HepG2 (cell line): ENCODE data around the gene CCDC106. TPM values are rescaled to one million over a fixed set of nuclear protein-coding genes. Genes with fewer than 3 reads are reported as not detected.

Experiments
- ARID5B ChIP-seq: IDR thresholded peaks from 2 replicates; pipeline ENCODE4 v1.4.0; 2020; ENCODE audit warnings: mild to moderate bottlenecking, missing genetic modification reagents
- CERS6 ChIP-seq: sonication (generic); formaldehyde crosslinking; IDR thresholded peaks from 2 replicates; pipeline ENCODE4 v1.5.0; 2020; ENCODE audit warnings: missing genetic modification reagents
- NAIF1 ChIP-seq: sonication (generic); formaldehyde crosslinking; IDR thresholded peaks from 2 replicates; pipeline ENCODE4 v1.5.0; 2020; ENCODE audit warnings: mild to moderate bottlenecking, missing genetic modification reagents, borderline replicate concordance
- PITX1 ChIP-seq: sonication (generic); formaldehyde crosslinking; IDR thresholded peaks from 2 replicates; pipeline ENCODE4 v1.5.1; 2020; ENCODE audit warnings: mild to moderate bottlenecking, missing genetic modification reagents
- ZBTB7A ChIP-seq: sonication (generic); formaldehyde crosslinking; IDR thresholded peaks from 2 replicates; pipeline ENCODE4 v1.8.0; 2022; ENCODE audit warnings: mild to moderate bottlenecking, missing genetic modification reagents
- ZFP62 ChIP-seq: sonication (generic); formaldehyde crosslinking; IDR thresholded peaks from 2 replicates; pipeline ENCODE4 v1.4.0; 2020; ENCODE audit warnings: missing genetic modification reagents
- ZNF232 ChIP-seq: sonication (generic); formaldehyde crosslinking; IDR thresholded peaks from 2 replicates; pipeline ENCODE4 v1.4.0; 2020; ENCODE audit warnings: missing genetic modification reagents, borderline replicate concordance
- ZNF407 ChIP-seq: sonication (generic); formaldehyde crosslinking; IDR thresholded peaks from one replicate; pipeline ENCODE4 v1.5.1; 2020; ENCODE audit warnings: mild to moderate bottlenecking, missing genetic modification reagents; ENCODE audit errors: not compliant biosample characterization
- ZNF577 ChIP-seq: sonication (generic); formaldehyde crosslinking; IDR thresholded peaks from 2 replicates; pipeline ENCODE4 v1.4.0; 2020; ENCODE audit warnings: mild to moderate bottlenecking, low read depth, missing genetic modification reagents, borderline replicate concordance
- polyA plus RNA-seq, 8 experiments: library from polyadenylated mRNA; depleted of rRNA in 3 of 8; stranded (reverse) in 7 of 8; unstranded in 1 of 8; fragments of >200 nt; fragmentation: Illumina TruSeq in 4 of 8; extraction: Trizol in 4 of 8; gene quantifications; 2 replicates each; pipeline versions ENCODE4 v1.2.1 to v1.2.3, GENCODE V29; 2011 to 2016; ENCODE audit warnings: low read depth in 4 of 8, missing spikeins in 1 of 8, mixed read lengths in 1 of 8; ENCODE audit not compliant: insufficient read depth in 1 of 8
- total RNA-seq, 5 experiments: library from RNA; depleted of rRNA; stranded (reverse); fragments of >200 nt; fragmentation: Illumina TruSeq; extraction: Trizol; gene quantifications; 2 replicates each; pipeline ENCODE4 v1.2.3, GENCODE V29; 2016; ENCODE audit warnings: low read depth in 1 of 5
- TF ChIP-seq, protein P1 (sequence below): sonication (generic); formaldehyde crosslinking; conservative IDR thresholded peaks from 2 replicates; pipeline ENCODE4 v1.4.0; 2020; ENCODE audit warnings: missing genetic modification reagents
- TF ChIP-seq, protein P2 (sequence below): sonication (generic); formaldehyde crosslinking; IDR thresholded peaks from 2 replicates; pipeline ENCODE4 v1.4.0; 2020; ENCODE audit warnings: missing genetic modification reagents

The CCDC106 gene
- total and polyA plus RNA-seq, 2 of the 13 experiments (the other 11 are each of a cell fraction or from before 2014, with no cell fraction given): 4.7 to 8.8 TPM

DNA sequence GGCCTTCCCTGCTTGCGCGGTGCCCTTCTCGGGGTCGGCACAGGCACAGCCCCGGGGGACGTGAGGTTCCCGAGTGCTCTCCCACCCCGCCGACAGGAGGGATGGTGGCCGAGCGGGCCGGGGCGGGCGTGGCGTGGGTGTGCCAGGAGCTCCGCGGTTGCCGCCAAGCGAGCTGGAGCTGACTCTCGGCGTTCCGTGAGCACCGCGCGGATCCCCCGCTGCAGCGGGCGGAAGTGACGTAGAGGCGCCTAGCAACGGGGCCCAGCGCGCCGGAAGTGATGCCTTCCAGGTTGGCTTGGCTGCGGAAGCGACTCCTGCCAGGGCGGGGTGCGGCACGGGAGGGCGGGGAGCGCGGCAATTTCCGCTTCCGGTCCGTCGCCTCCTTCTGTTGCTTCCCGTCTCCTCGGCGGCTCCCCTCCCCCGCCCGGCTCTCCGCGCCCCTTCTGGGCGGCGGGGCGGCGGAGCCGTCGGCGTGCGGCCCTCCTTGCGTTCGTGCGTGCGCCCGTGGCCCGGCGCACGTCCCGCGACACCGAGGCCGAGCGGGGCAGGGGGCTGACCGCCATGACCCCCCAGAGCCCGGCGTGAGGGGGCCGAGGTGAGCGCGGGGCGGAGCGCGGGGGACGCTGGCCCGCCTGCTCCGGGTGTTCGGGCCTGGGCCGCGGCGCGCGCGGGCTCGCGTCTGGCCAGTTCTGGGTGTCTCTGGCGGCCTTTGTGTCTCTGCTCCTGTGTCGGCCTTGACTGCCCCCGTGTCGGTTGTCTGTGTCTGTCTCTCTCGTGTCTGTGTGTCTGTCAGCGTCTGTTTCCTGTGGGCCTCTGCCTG lies 27.0 kb downstream of the CCDC106 start, which contains the start of gene EPN1 (continued):
- TF ChIP-seq, protein P1, sequence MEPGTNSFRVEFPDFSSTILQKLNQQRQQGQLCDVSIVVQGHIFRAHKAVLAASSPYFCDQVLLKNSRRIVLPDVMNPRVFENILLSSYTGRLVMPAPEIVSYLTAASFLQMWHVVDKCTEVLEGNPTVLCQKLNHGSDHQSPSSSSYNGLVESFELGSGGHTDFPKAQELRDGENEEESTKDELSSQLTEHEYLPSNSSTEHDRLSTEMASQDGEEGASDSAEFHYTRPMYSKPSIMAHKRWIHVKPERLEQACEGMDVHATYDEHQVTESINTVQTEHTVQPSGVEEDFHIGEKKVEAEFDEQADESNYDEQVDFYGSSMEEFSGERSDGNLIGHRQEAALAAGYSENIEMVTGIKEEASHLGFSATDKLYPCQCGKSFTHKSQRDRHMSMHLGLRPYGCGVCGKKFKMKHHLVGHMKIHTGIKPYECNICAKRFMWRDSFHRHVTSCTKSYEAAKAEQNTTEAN: peak; percentile 38; the same call in 1 of the 2 replicates
- no peak for TF ChIP-seq ZNF232
- TF ChIP-seq, protein P2, sequence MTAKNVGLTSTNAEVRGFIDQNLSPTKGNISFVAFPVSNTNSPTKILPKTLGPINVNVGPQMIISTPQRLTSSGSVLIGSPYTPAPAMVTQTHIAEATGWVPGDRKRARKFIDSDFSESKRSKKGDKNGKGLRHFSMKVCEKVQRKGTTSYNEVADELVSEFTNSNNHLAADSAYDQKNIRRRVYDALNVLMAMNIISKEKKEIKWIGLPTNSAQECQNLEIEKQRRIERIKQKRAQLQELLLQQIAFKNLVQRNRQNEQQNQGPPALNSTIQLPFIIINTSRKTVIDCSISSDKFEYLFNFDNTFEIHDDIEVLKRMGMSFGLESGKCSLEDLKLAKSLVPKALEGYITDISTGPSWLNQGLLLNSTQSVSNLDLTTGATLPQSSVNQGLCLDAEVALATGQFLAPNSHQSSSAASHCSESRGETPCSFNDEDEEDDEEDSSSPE: peak; percentile 68
- peak; percentile 53 for TF ChIP-seq ARID5B
- no peak for TF ChIP-seq ZBTB7A
- no peak for TF ChIP-seq CERS6 (CRISPR knock-in tag)
- no peak for TF ChIP-seq NAIF1 (CRISPR knock-in tag)
- TF ChIP-seq ZFP62 (CRISPR knock-in tag): no peak
- TF ChIP-seq ZNF407 (CRISPR knock-in tag): no peak
- TF ChIP-seq PITX1: peak; percentile 31; the same call in 1 of the 2 replicates
- no peak for TF ChIP-seq ZNF577 (CRISPR knock-in tag)
